Measurements from ENCODE around the gene HDGFL2.
A peak's percentile ranks its signal among the peaks of the same experiment; 100 is the strongest.

HDGFL2 gene

DNA sequence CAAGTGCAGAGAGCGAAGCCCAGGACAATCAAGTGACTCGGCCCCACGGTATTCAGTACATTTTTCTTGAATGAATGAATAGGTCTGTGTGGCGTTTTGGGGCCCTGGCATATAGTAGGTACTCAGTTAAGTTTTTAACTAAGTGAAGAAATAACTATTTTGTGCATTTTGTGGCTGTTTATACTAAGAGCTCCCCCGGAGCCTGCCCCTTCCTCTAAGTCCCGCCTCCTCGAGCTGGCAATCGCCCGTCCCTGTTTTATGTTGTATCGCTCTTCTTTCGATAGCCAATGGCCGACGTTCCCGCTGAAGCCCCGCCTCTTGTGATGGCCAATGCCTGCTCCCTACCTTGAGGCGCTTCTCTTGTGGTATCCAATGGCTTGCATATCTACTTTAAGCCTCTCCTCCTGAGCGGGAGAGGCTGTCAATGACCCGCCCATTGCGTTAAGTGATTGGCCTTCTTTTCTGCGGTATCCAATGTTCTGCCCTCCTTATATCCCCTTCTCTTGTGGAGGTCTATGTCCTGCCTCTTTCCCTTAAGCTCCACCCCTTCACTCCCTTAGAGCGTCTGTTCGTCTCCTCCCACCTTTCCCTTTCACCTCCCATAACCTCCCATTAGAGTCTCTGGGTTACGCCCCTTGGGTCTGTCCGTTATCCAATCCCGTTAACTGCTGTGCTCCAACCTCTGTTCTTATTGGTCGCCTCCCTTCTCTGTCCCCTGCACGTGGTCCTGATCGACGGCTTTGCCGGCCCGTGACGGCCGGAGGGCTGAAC, 509 bp upstream of the HDGFL2 start:
- peak; percentile 99 for DNase-seq

DNA sequence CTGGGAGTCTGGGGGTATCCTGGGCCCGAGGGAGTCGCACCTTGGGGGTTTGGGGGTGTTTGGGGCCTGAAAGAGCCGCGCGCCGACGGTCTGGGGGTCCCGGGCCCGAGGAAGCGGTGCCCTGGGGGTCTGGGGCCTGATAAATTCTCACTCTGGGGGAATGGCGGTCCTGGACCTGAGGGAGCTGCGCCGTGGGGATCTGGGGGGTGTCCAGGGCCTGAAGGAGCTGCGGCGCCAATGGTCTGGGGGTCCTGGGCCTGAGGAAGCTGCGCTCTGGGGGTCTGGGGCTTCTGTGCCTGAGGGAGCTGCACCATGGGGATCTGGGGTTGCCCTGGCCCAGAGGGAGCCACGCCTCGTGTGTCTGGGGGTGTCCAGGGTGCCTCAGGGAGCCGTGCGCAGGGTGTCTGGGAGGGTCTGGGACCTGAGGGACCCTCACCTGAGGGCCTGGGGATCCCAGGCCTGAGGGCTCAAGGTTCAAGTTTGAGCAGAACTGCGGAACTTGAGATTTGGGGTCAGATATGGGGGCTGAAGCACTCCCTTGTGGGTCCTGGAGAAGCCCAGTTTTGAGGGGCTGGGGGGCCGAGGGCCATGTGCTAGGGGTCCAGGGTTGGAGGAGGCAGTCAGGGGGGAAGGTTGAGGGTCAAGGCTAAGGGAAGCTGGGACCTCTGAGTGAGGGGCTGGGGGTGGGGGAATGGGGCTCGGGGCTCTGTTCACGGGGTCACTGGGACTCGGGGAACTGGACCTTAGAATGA, 1.1 kb downstream of the HDGFL2 start:
- no peak for DNase-seq

DNA sequence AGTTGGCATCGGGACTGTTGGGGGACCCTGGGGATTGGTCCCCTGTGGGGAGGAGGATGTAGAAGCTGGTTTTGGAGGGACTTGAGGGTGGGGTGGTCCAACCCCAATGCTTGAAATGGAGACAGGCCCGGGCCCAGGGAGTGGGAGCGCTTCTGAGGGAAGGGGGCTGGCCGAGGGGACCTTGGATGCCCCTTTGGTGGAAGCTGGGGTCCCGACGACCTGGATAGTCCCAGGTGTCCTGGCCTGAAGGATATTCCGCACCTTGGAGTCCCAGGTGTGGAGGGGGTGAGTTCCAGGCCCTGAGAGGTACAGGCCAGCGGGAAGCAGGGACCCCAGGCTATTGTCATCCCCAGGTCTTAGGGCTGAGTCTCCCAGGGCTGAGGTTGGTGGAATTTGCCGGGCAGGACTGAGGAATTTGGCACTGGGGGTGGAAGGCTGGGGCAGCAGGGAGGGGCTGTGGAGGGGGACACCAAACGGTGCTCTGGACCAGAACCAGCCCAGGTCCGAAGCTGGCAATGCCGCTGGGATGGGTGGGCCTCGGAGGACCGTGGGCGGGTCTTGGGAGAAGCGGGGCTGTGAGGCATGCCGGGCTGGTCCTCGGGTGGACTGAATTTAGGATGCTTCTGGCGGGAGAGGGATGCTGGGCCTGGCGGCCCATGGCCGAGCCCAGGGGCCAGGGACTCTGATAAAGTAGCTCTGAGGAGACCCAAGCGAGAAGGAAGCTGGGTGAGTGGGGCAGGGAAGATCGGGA, 1.8 kb downstream of the HDGFL2 start:
- DNase-seq = no peak

DNA sequence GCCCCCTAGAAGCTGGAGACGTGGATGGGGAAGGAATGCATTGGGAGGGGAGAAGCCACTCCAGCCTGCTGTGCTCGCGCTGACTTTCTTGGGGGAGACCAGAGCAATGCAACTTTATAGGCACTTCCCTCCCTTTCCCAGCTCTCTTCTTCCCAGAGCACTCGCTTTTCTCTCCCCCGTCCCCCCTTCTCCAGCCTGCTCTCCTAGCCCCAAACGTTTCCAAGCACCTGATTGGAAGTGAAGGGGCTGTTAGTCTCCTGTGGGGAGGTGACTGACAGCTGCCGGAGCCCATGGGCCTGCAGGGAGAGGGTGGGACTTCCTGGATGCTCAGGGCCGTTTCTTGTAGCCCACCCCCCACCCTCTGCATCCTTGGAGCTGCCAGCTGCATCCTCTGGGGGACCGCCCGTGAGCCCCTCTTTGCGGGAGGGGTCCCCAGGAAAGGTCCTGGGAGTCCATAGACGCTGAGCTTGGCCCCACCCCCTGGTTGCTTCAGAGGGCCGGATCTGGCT, 2.5 kb downstream of the HDGFL2 start:
- no peak for DNase-seq

DNA sequence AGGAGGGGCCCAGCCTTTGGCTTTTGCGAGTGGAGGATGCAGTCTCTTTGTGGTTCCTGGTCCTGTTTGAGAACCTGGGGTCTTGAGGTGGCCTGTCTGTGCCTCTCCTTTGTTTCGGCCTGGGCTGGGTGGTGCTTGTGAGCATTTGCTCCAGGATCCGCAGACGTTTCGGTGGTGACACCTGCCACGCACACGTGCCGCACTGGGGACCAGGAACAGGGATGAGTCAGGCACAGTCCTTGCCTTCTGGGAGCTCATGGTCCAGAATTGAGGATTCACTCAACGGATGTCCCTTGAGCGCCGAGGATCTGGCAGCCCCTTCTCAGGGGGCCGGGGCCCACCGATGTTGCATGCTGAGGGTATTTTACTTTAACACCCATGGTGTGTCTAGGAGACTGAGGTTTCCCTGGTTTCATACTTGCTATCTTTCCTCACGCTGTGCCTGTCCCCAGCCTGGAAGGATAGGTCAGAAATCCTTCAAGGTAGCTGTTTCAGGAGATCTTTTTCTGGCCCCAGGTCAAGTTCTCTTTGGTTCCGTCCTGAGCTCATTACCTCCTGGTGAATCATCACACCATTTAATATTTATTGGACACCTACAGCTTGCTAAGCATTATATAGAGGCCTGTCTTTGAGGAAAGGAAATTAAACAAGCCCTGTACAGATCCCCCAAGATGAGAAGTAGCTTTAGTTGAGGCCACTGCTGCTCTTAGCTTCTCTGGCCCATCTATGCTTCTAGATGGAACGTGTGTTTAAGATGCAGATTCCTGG, 5.1 kb downstream of the HDGFL2 start:
- DNase-seq = no peak

DNA sequence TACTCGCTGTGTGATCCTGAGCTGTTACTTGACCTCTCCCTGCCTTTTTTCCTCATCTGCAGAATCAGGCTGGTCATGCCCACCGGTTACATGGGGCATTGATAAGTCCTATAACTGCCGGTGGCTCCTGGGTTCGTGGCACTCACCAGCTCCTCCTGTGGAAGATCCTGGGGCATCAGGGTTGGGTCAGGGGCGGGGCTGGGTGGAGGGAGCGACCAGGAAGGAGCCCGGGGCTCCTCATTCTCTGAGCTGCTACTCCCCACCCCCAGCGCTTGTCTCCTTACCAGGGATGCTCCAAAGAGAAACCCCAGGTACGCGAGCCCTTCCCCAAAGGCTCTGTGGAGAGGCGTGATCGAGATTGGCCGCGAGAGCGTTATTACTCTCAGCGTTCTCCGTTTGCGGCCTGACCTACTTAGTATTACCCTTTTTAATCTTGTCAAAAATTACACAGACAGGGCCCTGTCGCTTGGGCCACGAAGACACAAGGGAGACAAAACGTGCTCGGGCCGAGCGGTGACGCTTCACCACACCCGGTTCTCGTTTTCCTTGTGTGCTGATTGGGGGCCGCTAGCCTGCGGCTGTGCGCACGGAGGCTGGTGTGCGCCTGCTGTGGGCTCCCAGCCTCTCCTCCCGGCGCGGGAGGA, 10.7 kb downstream of the HDGFL2 start:
- DNase-seq = no peak

DNA sequence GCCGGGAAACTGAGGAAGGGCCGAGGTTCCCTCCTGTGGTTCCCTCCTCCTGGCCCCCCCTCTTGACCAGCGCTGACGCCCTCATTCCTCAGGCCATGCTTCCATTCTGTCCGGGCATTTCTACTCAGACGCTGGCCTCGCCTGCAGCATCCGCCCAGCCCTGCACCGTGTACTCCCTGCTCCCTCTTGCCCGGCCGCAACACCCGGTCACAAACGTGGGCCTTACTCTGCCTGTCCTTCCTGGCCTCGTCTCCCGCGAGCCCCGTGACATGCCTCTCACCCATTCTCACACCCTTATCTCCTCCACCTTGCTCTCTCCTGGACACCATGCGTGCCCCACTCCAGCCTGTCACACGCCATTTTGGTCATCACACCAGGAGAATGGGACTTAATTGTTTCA, 11.3 kb downstream of the HDGFL2 start:
- no peak for DNase-seq

DNA sequence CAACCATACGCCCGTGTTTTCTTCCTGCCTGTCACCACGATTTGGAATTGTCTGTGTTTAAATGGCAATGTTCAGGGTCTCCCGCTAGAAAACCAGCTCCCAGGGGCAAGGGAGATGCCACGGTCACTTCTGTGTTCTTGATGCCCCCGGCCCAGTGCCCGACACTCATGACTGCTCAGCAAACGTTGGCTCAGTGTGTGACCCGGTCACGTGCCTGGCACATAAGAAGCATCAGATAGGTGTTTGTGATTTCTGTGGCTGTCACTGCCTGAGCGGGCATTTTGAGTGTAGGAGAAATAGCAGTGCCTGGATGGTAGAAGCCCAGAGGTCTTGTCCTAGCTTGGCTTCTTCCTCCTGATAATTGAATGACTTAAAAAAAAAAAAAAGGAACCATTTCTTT, 15.5 kb downstream of the HDGFL2 start:
- DNase-seq = no peak

DNA sequence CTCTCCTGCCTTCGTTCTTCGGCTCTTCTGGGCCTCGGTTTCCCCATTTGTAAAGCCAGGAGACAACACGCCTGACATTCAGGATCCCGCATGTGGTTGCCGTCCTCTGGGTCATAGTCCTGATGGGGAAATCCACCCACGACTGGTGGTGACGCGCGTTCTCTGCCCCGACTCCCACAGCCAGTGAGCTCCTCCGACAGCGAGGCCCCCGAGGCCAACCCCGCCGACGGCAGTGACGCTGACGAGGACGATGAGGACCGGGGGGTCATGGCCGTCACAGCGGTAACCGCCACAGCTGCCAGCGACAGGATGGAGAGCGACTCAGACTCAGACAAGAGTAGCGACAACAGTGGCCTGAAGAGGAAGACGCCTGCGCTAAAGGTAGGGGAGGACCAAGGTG, 16.4 kb downstream of the HDGFL2 start:
- no peak for DNase-seq

DNA sequence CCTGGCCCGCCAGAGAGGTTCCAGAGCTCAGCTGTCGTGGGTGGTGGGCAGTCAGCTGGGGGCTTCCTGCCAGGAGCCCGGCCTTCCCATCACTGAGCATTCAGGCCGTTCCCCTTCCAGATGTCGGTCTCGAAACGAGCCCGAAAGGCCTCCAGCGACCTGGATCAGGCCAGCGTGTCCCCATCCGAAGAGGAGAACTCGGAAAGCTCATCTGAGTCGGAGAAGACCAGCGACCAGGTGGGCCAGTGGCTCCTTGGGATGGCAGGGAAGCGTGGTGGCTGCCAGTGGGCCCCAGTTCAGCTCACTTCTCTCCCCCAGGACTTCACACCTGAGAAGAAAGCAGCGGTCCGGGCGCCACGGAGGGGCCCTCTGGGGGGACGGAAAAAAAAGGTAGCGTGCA, 19.3 kb downstream of the HDGFL2 start:
- no peak for DNase-seq

DNA sequence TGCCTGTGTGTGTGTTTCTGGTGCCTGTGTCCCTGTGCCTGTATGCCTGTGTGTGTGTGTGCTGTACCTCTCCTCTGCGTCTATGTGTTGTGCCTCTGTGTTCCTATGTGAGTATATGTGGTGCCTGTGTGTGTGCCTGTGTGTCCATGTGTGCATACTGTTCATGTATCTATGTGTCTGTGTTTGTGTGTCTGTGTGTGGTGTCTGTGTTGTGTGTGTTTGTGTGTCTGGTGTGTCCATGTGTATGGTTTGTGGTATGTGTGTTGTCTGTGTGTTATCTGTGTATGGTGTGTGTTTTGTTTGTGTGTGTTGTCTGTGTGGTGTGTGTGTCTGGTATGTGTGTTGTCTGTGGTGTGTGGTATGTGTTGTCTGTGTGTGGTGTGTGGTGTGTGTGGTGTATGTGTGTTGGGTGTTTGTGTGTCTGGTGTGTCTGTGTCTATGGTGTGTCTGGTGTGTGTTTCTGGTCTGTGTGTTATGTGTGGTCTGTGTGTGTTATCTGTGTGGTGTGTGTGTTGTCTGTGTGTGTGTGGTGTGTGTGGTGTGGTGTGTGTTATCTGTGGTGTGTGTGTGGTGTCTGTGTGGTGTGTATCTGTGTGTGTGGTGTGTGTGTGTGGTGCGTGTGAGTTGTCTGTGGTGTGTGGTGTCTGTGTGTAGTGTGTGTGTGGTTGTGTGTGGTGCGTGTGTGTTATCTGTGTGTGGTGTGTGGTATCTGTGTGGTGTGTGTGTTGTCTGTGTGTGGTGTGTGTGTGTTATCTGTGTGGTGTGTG, 20.4 kb downstream of the HDGFL2 start:
- no peak for DNase-seq

DNA sequence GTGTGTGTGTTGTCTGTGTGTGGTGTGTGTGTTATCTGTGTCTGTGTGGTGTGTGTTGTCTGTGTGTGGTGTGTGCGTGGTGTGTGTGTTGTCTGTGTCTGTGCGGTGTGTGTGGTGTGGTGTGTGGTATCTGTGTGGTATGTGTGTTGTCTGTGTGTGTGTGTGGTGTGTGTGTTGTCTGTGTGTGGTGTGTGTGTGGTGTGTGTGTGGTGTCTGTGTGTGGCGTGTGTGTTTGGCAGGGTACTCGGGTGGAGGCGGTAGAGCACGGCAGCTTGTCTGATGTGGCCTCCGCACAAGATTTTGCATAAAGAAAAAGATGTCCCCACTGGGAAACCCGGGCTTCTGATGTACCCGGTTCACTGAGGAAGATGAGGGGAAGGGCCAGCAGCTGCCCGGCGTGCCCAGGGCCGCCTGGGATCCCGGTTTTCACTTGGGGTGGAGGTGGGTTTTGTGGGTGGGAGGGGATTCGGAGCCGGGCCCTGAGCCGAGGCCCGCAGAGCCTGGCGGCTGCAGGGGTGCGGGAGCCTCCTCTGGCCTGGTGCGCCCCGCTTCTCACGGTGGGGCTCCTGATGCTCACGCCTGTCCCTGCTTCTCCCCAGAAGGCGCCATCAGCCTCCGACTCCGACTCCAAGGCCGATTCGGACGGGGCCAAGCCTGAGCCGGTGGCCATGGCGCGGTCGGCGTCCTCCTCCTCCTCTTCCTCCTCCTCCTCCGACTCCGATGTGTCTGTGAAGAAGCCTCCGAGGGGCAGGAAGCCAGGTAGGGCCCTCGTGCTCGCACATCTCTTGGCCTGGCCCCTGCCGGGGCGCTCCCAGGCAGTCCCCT, 21.2 kb downstream of the HDGFL2 start:
- no peak for DNase-seq

DNA sequence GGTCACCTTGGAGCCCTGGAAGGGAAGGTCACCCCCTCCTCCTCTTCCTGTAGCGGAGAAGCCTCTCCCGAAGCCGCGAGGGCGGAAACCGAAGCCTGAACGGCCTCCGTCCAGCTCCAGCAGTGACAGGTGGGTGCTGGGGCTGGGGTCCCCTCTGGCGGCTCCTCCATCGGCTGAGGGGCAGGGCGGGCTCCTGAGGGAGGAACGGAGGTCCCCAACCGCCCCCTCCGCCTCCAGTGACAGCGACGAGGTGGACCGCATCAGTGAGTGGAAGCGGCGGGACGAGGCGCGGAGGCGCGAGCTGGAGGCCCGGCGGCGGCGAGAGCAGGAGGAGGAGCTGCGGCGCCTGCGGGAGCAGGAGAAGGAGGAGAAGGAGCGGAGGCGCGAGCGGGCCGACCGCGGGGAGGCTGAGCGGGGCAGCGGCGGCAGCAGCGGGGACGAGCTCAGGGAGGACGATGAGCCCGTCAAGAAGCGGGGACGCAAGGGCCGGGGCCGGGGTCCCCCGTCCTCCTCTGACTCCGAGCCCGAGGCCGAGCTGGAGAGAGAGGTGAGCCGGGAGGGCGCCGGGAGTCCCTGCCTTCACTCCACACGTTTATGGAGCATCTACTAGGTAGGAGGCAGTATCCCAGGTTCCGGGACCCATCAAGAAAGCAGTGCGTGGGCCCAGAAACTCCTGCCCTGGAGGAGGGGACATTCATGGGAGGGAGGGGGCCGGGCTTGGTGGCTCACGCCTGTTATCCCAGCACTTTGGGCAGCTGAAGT, 22.0 kb downstream of the HDGFL2 start:
- no peak for DNase-seq

DNA sequence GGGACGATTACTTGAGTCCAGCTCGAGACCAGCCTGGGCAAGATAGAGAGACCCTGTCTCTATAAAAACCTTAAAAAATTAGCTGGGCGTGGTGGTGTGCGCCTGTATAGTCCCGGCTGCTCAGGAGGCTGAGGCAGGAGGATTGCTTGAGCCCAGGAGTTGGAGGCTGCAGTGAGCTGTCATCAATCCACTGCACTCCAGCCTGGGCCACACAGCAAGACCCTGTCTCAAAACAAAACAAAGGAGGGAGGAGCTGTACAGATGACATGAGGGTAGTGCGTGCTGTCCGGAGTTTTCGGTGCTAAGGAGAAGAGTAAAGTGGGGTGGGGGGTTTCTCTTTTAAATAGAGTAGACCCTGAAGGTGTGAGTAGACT, 22.6 kb downstream of the HDGFL2 start:
- no peak for DNase-seq

DNA sequence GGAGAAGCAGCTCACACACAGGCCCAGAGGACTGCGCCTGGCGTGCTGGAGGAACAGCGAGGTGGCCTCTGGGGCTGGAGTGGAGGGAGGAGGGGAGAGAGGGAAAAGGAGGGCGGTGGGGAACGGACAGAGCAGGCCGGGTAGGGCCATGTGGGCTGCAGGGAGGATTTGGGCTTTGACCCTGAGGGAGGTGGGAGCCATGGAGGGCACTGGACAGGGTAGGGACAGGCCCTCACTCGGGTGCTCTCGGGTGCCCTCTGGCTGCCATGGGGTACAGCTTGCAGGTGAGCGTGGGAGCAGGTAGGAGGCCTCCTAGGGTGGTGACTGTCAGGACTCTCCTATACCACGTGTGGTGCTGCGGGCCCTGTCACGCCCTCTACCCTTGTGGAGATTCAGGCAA, 23.4 kb downstream of the HDGFL2 start:
- no peak for DNase-seq

DNA sequence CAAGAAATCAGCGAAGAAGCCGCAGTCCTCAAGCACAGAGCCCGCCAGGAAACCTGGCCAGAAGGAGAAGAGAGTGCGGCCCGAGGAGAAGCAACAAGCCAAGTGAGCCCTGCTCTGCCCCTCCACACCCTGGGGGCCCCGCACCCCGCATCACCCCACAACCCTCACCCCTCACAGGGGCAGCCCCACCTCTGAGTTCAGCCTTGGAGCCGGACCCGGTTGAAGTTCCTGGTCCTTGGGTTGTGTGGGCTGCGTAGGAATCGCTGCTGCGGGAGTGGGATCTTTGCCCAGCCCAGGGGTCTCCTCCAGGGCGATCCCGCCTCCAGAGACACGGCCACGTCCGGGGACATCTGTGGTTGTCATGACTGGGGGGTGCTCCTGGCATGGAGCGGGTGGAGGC, 24.2 kb downstream of the HDGFL2 start:
- no peak for DNase-seq

DNA sequence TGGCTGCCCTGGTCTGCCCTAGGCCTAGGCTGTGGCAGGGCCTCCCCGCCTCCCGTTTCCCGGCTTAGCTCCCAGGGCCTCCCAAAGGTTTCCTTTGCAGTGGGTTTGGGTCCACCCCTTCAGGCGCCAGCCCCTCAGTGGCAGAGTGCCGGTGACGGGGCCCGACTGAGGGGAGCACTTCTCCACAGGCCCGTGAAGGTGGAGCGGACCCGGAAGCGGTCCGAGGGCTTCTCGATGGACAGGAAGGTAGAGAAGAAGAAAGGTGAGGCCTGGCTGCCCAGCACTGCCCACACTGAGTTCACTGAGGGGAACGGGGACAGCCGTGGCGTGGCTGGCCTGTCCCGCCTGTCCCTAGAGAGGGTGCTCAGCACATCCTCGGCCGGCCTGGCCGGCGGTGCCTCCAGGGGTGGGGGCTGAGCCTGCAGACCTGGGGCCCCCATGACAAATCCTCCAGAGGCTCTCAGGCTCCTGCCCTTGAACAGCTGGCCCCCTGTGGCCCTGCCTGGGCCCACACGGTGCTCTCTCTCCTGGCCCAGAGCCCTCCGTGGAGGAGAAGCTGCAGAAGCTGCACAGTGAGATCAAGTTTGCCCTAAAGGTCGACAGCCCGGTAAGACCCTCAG, 25.8 kb downstream of the HDGFL2 start:
- DNase-seq = no peak

DNA sequence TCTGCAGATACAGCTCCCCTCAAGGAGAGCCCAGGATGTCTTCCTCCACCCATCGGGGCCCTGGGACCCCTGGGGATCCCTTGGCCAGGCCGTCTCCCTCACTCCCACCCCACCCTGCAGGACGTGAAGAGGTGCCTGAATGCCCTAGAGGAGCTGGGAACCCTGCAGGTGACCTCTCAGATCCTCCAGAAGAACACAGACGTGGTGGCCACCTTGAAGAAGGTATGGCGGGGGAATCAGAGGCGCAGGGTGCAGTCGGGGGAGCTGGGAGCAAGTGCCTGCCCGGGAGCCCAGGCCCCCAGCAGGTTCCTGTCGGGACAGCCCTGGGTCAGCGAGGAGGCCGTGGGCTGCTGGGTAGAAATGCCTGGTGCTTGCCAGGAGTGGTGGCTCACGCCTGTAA, 26.6 kb downstream of the HDGFL2 start:
- no peak for DNase-seq

DNA sequence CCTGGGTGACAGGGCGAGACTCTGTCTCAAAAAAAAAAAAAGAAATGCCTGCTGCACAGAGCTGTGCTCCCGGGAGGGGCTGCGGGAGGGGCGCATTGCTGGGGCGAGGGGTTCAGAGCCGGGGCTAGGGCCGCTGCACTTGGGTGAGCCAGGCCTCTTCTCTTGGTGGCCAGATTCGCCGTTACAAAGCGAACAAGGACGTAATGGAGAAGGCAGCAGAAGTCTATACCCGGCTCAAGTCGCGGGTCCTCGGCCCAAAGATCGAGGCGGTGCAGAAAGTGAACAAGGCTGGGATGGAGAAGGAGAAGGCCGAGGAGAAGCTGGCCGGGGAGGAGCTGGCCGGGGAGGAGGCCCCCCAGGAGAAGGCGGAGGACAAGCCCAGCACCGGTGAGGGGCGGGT, 27.2 kb downstream of the HDGFL2 start:
- DNase-seq = no peak
